ENCODE results near the gene SELENOV.

Gene SELENOV

DNA sequence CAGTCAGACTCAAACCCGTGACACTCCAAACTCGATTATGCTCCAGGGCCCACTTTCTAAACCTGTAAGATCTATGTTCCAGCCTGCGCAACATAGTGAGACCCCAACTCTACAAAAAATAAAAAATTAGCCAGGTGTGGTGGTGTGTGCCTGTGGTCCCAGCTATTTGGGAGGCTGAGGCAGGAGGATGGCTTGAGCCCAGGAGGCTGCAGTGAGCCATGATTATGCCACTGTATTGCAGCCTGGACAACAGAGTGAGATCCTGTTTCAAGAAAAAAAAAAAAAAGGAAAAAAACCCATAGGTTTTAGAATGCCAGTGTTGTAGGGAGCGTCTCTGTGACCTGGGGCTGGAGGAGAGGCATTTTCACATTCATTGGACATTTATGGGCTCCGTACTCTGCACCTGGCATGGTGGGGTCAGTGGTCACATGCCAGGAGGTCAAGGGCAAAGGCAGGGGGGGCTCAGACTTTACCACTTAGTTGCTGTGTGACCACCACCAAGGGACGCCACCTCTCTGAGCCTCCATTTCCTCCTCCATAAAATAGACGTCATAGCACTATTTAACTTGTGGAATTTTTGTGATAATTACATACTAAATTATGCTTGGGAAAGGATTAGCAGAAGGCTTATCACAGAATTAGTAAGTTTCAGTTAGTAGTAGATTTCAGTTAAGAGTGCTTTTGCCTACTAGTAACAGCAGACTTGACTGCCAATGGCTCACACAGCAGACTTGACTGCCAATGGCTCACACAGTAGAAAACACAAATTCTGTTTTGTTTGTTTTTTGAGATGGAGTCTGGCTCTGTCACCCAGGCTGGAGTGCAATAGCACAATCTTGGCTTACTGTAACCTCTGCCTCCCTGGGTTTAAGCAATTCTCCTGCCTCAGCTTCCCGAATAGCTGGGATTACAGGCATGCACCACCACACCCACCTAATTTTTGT, 5.9 kb downstream of the SELENOV start:
- DNase-seq (ENCODE audit: low read depth), result no peak

- DNase-seq (ENCODE audit: low read depth), result no peak
These were observed 9.6 kb downstream of the SELENOV start for GRCh38 chr19:39524495-39524894.

DNA sequence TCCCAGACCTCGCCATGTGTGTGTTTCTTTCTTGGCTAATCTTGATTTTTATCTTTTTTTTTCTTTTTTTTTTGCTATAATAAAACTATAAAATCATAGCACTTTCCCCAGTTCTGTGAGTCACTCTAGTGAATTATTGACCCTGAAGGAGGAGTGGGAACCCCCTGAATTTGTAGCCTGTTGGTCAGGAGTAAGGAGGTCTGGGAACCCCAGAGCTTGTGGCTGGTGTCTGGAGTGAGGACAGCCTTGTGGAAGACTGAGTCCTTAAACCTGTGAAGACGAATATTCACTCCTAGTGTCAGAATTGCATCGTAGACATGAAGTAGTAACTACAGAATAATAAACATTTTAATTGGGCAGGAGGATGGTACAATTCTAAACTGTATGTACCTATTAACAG, 10.3 kb downstream of the SELENOV start:
- no peak for DNase-seq (ENCODE audit: low read depth)

DNA sequence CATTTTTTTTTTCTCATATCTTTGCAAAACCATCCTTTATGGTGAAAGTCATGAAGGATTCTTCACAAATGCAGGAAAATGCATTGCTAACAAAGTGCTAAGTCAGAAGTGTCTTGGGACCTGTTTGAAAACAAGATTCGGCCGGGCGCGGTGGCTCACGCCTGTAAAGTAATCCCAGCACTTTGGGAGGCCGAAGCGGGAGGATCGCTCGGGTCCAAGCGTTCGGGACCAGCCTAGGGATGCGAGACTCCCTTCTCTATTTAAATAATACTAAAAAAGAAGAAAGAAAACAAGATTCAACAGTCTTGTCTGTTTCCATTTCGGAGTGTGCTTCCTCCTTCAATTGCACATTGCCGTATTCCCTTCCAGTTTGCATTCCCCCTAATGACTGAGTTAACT, 16.9 kb downstream of the SELENOV start:
- no peak for DNase-seq (ENCODE audit: low read depth)

GRCh38 chr19:39532233-39533002, 17.5 kb downstream of the SELENOV start, which contains the start of gene EID2B:
EID2B (minus strand) TSS chr19:39532852; CDS start chr19:39532802, 50 bp downstream.
- peak; percentile 89 for DNase-seq (ENCODE audit: low read depth)

GRCh38 chr19:39533003-39533512, 18.1 kb downstream of the SELENOV start:
- DNase-seq (ENCODE audit: low read depth), result no peak

DNA sequence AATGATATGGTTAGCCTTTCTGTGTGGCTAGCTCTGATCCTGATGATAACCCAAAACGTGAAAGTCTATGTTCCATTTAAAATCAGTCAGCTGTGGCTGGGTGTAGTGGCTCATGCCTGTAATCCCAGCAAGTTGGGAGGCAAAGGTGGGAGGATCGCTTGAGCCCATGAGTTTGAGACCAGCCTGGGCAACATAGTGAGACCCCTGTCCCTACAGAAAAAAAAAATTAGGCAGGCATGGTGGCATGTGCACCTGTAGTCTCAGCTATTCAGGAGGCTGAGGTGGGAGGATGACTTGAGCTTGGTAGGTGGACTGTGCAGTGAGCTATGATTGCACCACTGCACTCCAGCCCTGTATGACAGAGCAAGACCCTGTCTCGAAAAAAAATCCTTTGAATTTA, 18.9 kb downstream of the SELENOV start:
- DNase-seq (ENCODE audit: low read depth), result no peak

- no peak for DNase-seq (ENCODE audit: low read depth)
These were observed 24.2 kb downstream of the SELENOV start for GRCh38 chr19:39539165-39539517.

GRCh38 chr19:39539518-39540332, 24.8 kb downstream of the SELENOV start, which contains the start of gene EID2:
EID2 (minus strand) TSS chr19:39540161; CDS start chr19:39540079, 82 bp downstream.
- peak; percentile 84 for DNase-seq (ENCODE audit: low read depth)

GRCh38 chr19:39540333-39540673, 25.4 kb downstream of the SELENOV start:
- DNase-seq (ENCODE audit: low read depth), result no peak

DNA sequence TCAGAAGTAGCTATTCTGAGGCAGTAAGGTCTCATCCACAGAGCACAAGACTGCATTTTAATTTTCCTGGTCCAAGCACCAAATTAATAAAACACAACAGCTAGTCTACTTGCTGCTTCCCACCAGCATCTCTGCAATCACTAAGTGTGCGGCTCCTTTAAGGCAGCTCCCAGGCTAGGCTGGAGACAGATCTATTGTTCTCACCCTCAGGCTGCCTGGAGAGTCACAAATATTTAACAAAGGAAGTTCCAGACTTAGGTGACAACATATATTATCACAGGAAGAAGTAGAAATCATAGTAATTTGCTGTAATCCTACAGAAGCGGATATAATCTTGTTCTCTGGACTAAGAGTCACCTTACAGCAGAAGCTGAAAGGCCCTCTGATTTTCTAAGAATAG, 27.3 kb downstream of the SELENOV start:
- DNase-seq (ENCODE audit: low read depth), result no peak

DNA sequence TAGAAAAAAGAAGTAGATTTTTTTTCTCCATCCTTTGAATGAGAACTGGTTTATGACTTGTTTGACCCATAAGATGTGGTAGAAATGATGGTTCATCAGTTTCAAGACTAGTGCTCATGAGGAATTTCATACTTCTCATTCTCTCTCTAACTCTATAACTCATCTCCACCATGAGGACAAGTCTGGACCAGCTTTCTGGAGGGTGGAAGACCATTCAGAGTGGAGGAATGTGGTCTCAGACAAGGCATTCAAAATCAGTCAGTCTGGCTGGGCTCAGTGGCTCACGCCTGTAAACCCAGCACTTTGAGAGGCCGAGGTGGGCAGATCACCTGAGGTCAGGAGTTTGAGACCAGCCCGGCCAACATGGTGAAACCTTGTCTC, 28.5 kb downstream of the SELENOV start:
- no peak for DNase-seq (ENCODE audit: low read depth)

- DNase-seq (ENCODE audit: low read depth), result no peak
These were observed 29.4 kb downstream of the SELENOV start for GRCh38 chr19:39544226-39544903.

GRCh38 chr19:39544911-39545310, 30.0 kb downstream of the SELENOV start:
- no peak for DNase-seq (ENCODE audit: low read depth)

GRCh38 chr19:39546599-39546998, 31.7 kb downstream of the SELENOV start:
- no peak for DNase-seq (ENCODE audit: low read depth)

DNA sequence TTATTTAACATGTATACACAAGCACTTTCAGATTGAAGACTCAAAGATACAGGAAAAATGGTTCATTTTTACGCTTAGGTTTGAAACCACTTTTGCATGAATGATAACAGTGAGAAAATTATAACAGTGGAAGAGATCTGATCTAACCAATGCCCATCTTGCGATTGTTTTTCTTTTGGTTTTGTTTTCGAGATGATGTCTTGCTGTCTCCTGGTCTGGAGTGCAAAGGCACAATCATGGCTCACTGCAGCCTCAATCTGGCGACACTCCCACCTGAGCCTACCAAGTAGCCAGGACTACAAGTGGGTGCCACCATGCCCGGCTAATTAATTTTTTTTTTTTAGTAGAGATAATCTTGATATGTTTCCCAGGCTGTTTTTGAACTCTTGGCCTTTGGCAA, 35.3 kb downstream of the SELENOV start:
- DNase-seq (ENCODE audit: low read depth), result no peak

GRCh38 chr19:39553082-39553652, 38.2 kb downstream of the SELENOV start:
- no peak for DNase-seq (ENCODE audit: low read depth)

DNA sequence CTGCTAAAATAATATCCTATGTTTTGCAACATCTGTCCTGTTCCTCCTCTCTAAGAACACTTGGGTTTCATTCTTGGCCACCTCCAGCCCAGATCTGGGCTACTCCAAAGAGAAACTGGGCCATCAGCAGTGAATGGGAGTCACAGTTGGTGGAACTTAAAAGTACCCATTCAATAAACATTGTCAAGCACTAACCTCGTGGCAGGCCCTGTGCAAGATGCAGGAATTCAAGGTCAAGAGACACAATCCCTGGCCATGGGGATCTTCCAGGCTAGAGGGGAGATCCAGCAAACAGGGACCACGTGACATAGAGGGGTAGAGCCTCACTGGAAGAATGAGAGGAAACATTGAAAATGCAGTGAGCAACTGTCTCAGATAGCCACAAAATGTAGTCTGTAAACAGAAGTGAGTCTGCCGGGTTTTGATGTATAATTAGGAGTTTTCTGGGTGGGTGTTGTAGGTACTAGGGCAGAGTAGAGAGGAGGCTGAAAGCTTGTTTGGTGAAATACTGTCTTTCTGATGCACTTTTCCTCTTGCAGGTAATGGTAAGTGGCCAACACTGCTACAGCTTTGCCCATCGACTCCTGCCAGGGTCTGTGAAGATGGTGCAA, 39.9 kb downstream of the SELENOV start:
- no peak for DNase-seq (ENCODE audit: low read depth)

DNA sequence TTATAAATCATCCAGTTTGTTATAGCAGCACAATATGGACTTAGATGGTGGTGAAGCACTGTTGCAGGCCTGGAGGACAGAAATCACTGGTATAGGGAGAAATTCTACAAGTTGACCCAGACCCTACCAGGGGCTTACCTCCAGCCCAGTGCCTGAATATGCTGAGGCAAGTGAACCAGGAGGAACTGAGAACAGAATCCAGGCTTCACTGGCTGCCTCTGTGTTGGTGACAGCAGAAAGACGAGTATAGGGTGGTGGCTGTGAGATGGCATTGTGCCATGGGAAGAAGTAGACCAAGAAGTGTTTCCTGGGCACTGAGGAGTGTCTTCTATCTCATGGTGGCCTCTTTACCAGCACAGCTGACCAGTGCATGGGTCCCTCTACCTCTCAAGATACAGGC, 40.9 kb downstream of the SELENOV start:
- no peak for DNase-seq (ENCODE audit: low read depth)

GRCh38 chr19:39557811-39558623, 43.1 kb downstream of the SELENOV start:
- DNase-seq (ENCODE audit: low read depth), result no peak
